ENCODE results near the gene EVX2.

- TF ChIP-seq CTCF (IDR thresholded peaks at IDR 0.05; ENCODE audit: low read length) (no peak), EZH2 (IDR thresholded peaks at IDR 0.05; ENCODE audit: borderline replicate concordance, low read length) (no peak)
Measured at GRCh38 chr2:176063958-176064357, 19.8 kb downstream of the EVX2 start.

All from OCI-LY1 (cell line).